Astrocyte (in vitro differentiated cells and primary cell): ENCODE data around the gene FAM53C. TPM values are rescaled to one million over a fixed set of nuclear protein-coding genes. Genes with fewer than 3 reads are reported as not detected.

ENCODE experiments used
- DNase-seq: peaks from one replicate; pipeline ENCODE4 v3.0.0-alpha.2; 2010; ENCODE audit warnings: low read depth
- FAIRE-seq: peaks from 2 replicates; lab custom pipeline; 2011; peaks lifted over from hg19 to GRCh38; lab: Jason Lieb, UNC
- H2AFZ ChIP-seq: 2 replicates; pipeline ENCODE4 v1.6.0; 2012; ENCODE audit warnings: low read depth, low read length, inconsistent platforms
- H3K27ac ChIP-seq: 2 replicates; pipeline ENCODE4 v1.5.1; 2011; ENCODE audit warnings: low read depth, low read length, inconsistent platforms
- H3K27me3 ChIP-seq: 2 replicates; pipeline ENCODE4 v1.6.0; 2011; ENCODE audit warnings: low read length, inconsistent platforms; ENCODE audit not compliant: insufficient read depth
- H3K36me3 ChIP-seq: 2 replicates; pipeline ENCODE4 v1.5.1; 2011; ENCODE audit warnings: low read length, inconsistent platforms; ENCODE audit not compliant: insufficient read depth
- H3K4me1 ChIP-seq: 2 replicates; pipeline ENCODE4 v1.5.1; 2011; ENCODE audit warnings: low read length, inconsistent platforms; ENCODE audit not compliant: insufficient read depth
- H3K4me2 ChIP-seq: 2 replicates; pipeline ENCODE4 v1.6.0; 2012; ENCODE audit warnings: low read length, inconsistent platforms
- H3K4me3 ChIP-seq: 2 replicates; pipeline ENCODE4 v1.5.1; 2011; ENCODE audit warnings: low read depth, mild to moderate bottlenecking, low read length, inconsistent platforms; ENCODE audit not compliant: insufficient read depth
- H3K79me2 ChIP-seq: 2 replicates; pipeline ENCODE4 v1.6.0; 2012; ENCODE audit warnings: mild to moderate bottlenecking, low read length, inconsistent platforms; ENCODE audit not compliant: insufficient read depth
- H3K9ac ChIP-seq: 2 replicates; pipeline ENCODE4 v1.6.0; 2012; ENCODE audit warnings: mild to moderate bottlenecking, low read length, inconsistent platforms
- H3K9me3 ChIP-seq: 2 replicates; pipeline ENCODE4 v1.5.1; 2012; ENCODE audit warnings: low read depth, mild to moderate bottlenecking, low read length, inconsistent platforms; ENCODE audit not compliant: insufficient read depth
- H4K20me1 ChIP-seq: 2 replicates; pipeline ENCODE4 v1.6.0; 2012; ENCODE audit warnings: low read length, inconsistent platforms; ENCODE audit not compliant: insufficient read depth
- H3K27ac Mint-ChIP-seq: one replicate; pipeline ENCODE4 v1.8.0; 2021; ENCODE audit warnings: mild to moderate bottlenecking, mixed read lengths; ENCODE audit not compliant: unreplicated experiment
- H3K27me3 Mint-ChIP-seq: one replicate; pipeline ENCODE4 v1.8.0; 2021; ENCODE audit warnings: low read depth, mixed read lengths; ENCODE audit not compliant: unreplicated experiment
- H3K36me3 Mint-ChIP-seq: one replicate; pipeline ENCODE4 v1.8.0; 2021; ENCODE audit warnings: low read depth, mixed read lengths; ENCODE audit not compliant: unreplicated experiment
- H3K4me1 Mint-ChIP-seq: one replicate; pipeline ENCODE4 v1.8.0; 2021; ENCODE audit warnings: low read depth, mixed read lengths; ENCODE audit not compliant: unreplicated experiment
- H3K4me3 Mint-ChIP-seq: one replicate; pipeline ENCODE4 v1.8.0; 2021; ENCODE audit warnings: mild to moderate bottlenecking, moderate library complexity, mixed read lengths; ENCODE audit not compliant: unreplicated experiment
- H3K9me3 Mint-ChIP-seq: one replicate; pipeline ENCODE4 v1.8.0; 2021; ENCODE audit warnings: mild to moderate bottlenecking, mixed read lengths; ENCODE audit not compliant: unreplicated experiment
- EZH2 ChIP-seq: IDR thresholded peaks from 2 replicates; pipeline ENCODE4 v1.6.1; 2012; ENCODE audit warnings: mild to moderate bottlenecking, low read length, inconsistent platforms; ENCODE audit not compliant: insufficient read depth
- total RNA-seq: library from RNA; stranded (reverse); gene quantifications from 2 replicates; pipeline ENCODE4 v1.2.1, GENCODE V29; 2021
- TF ChIP-seq, protein P1 (sequence below): IDR thresholded peaks from 2 replicates; pipeline ENCODE4 v1.5.1; 2011; ENCODE audit warnings: low read depth, mild to moderate bottlenecking, inconsistent platforms, low read length, moderate library complexity; ENCODE audit not compliant: insufficient read depth

The FAM53C gene
- total RNA-seq, 1 donor from 2014 or later = 46.6 TPM

DNA sequence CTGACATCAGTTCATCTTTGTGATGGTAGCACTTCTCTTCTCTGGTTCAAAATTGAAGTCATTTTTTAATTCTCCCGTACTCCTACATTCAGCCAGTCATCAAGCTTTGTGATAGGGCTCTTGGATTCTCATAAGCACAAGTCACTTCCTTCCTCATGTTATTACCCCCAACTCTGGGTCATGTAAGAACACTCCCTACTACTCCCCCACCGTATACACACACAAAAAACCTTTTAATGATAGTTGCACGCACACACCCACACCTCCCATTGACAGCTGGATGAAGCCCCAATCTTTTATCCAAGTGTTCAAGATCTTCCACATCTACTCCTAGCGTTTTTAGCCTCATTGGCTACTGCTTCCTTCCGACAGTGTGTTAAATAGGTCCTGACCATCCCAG, 31.2 kb downstream of the FAM53C start:
- peaks cover 83% of the 10 kb centered on the region for H3K79me2 ChIP-seq
- TF ChIP-seq EZH2 = no peak
- TF ChIP-seq, protein P1, sequence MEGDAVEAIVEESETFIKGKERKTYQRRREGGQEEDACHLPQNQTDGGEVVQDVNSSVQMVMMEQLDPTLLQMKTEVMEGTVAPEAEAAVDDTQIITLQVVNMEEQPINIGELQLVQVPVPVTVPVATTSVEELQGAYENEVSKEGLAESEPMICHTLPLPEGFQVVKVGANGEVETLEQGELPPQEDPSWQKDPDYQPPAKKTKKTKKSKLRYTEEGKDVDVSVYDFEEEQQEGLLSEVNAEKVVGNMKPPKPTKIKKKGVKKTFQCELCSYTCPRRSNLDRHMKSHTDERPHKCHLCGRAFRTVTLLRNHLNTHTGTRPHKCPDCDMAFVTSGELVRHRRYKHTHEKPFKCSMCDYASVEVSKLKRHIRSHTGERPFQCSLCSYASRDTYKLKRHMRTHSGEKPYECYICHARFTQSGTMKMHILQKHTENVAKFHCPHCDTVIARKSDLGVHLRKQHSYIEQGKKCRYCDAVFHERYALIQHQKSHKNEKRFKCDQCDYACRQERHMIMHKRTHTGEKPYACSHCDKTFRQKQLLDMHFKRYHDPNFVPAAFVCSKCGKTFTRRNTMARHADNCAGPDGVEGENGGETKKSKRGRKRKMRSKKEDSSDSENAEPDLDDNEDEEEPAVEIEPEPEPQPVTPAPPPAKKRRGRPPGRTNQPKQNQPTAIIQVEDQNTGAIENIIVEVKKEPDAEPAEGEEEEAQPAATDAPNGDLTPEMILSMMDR = no peak

DNA sequence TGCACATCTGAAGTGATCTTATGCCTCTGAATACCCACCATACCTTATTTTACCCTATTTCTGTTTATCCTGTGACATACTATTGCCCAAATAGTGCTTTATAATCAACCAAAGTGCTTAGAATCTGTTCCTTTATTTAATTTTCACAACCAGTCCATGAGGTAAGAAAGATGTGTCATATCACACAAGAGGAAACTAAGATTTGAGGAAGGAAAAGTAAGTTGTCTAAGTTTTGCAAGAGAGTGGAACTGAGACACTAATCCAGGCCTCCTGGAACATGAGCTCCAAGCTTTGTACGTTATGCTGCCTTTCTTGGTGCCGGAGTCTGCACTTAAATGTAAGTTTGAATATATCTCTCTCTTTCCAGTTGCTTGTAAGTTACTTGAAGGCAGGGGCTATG, 31.6 kb downstream of the FAM53C start:
- Histone ChIP-seq H2AFZ (no peak overlapping the region), H4K20me1 (peaks cover 57% of the 10 kb centered on the region), H3K27me3 (no peaks in the 10 kb centered on the region), H3K4me3 (no peak overlapping the region), H3K9me3 (no peaks in the 10 kb centered on the region), H3K36me3 (no peaks in the 10 kb centered on the region), H3K4me1 (no peaks in the 10 kb centered on the region), H3K79me2 (peaks cover 78% of the 10 kb centered on the region), H3K27ac (no peak overlapping the region), H3K4me2 (no peak overlapping the region), H3K9ac (no peak overlapping the region)
- Mint-ChIP-seq H3K4me1 (peaks cover 18% of the 10 kb centered on the region), H3K27ac (no peak overlapping the region), H3K36me3 (no peaks in the 10 kb centered on the region), H3K27me3 (no peaks in the 10 kb centered on the region), H3K4me3 (no peak overlapping the region), H3K9me3 (no peaks in the 10 kb centered on the region)
- no peak for TF ChIP-seq EZH2
- TF ChIP-seq, protein P1 = no peak
- FAIRE-seq (no peak), DNase-seq (no peak)

More for the DNA sequence above, 31.2 kb downstream of the FAM53C start:
- no peak overlapping the region for H3K27ac Mint-ChIP-seq
- Histone ChIP-seq H3K4me2 (no peak overlapping the region), H3K36me3 (no peaks in the 10 kb centered on the region), H3K9ac (no peak overlapping the region), H3K4me1 (no peaks in the 10 kb centered on the region), H4K20me1 (peaks cover 62% of the 10 kb centered on the region), H3K4me3 (no peak overlapping the region), H3K27ac (no peak overlapping the region), H3K27me3 (no peaks in the 10 kb centered on the region), H2AFZ (no peak overlapping the region), H3K9me3 (no peaks in the 10 kb centered on the region)
- DNase-seq (no peak), FAIRE-seq (peak; percentile 29)
- no peaks in the 10 kb centered on the region for H3K9me3 Mint-ChIP-seq
- no peaks in the 10 kb centered on the region for H3K36me3 Mint-ChIP-seq
- H3K27me3 Mint-ChIP-seq = no peaks in the 10 kb centered on the region
- H3K4me1 Mint-ChIP-seq = peaks cover 18% of the 10 kb centered on the region
- H3K4me3 Mint-ChIP-seq = no peak overlapping the region

DNA sequence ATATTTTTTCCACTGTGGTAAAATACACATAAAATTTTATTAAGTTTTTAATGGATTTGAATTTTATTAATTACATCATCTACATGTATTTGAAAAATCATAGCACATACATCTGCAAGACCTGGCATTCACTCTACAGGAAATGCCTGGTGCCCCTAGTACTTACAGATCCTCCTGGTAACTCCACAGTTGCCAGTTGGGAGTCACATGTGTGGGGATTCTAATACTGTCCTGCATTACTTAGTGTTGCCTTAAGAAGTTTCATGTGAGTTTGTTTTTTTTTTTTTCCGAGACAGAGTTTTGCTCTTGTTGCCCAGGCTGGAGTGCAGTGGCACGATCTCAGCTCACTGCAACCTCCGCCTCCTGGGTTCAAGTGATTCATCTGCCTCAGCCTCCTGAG, 32.5 kb downstream of the FAM53C start:
- no peaks in the 10 kb centered on the region for H3K9me3 ChIP-seq
- Mint-ChIP-seq H3K36me3 (peaks cover 2% of the 10 kb centered on the region), H3K4me3 (no peak overlapping the region), H3K27ac (no peak overlapping the region), H3K27me3 (no peaks in the 10 kb centered on the region), H3K9me3 (no peaks in the 10 kb centered on the region), H3K4me1 (peaks cover 18% of the 10 kb centered on the region)
- peaks cover 70% of the 10 kb centered on the region for H3K79me2 ChIP-seq
- H3K4me1 ChIP-seq = no peaks in the 10 kb centered on the region
- no peak overlapping the region for H2AFZ ChIP-seq
- no peak for FAIRE-seq
- no peak overlapping the region for H3K4me3 ChIP-seq
- no peak overlapping the region for H3K9ac ChIP-seq
- no peak for TF ChIP-seq EZH2
- TF ChIP-seq, protein P1 = no peak
- H4K20me1 ChIP-seq = peaks cover 50% of the 10 kb centered on the region
- no peak for DNase-seq
- H3K4me2 ChIP-seq = no peak overlapping the region
- H3K27me3 ChIP-seq = no peaks in the 10 kb centered on the region
- H3K36me3 ChIP-seq = no peaks in the 10 kb centered on the region
- no peak overlapping the region for H3K27ac ChIP-seq
